GM12891 (cell line): ENCODE measurements around the gene ANKRD55.

Source experiments
- POLR2A ChIP-seq: IDR thresholded peaks from 2 replicates; pipeline ENCODE4 v1.6.1; 2011; ENCODE audit warnings: low read depth, low read length, control low read depth
- POLR2AphosphoS5 ChIP-seq: IDR thresholded peaks from 2 replicates; pipeline ENCODE4 v1.6.1; 2011; ENCODE audit warnings: low read depth, low read length, control low read depth
- SPI1 ChIP-seq: IDR thresholded peaks from 2 replicates; pipeline ENCODE4 v1.6.1; 2011; ENCODE audit warnings: low read depth, low read length, control low read depth
- TAF1 ChIP-seq: IDR thresholded peaks from 2 replicates; pipeline ENCODE4 v1.6.1; 2011; ENCODE audit warnings: low read depth, low read length, control low read depth

- TF ChIP-seq POLR2A (no peak), TAF1 (no peak), POLR2AphosphoS5 (no peak), SPI1 (no peak)
Observed at GRCh38 chr5:56102889-56103288, 130.2 kb downstream of the ANKRD55 start.
